Activated naive CD4-positive, alpha-beta T cell treated with anti-CD3 and anti-CD28 coated beads, Interleukin-2, amount 10 ng/mL, durations not matched to agents 7 days and 5 days (primary cell): ENCODE results near the gene PTPN4.

Experiments used
- CTCF ChIA-PET: fragments of 350-600 bp; sonication (Branson Sonifier 250); formaldehyde crosslinking; loops from one replicate; lab custom pipeline; 2021; ENCODE audit warnings: antibody characterized with exemption; lab: Charles Lee
- DNase-seq: peaks from one replicate; pipeline ENCODE4 v3.0.0-alpha.2; 2020
- H3K27ac Mint-ChIP-seq: one replicate; pipeline ENCODE4 v1.8.0; 2021; ENCODE audit warnings: mild to moderate bottlenecking, moderate library complexity, mixed read lengths
- H3K27me3 Mint-ChIP-seq: one replicate; pipeline ENCODE4 v1.8.0; 2021; ENCODE audit warnings: mild to moderate bottlenecking, mixed read lengths
- H3K36me3 Mint-ChIP-seq: one replicate; pipeline ENCODE4 v1.8.0; 2021; ENCODE audit warnings: mixed read lengths
- H3K4me1 Mint-ChIP-seq: one replicate; pipeline ENCODE4 v1.8.0; 2021; ENCODE audit warnings: mixed read lengths
- H3K4me3 Mint-ChIP-seq: one replicate; pipeline ENCODE4 v1.8.0; 2021; ENCODE audit warnings: mild to moderate bottlenecking, moderate library complexity, mixed read lengths
- H3K9me3 Mint-ChIP-seq: one replicate; pipeline ENCODE4 v1.8.0; 2021; ENCODE audit warnings: mixed read lengths

PTPN4 gene

DNA sequence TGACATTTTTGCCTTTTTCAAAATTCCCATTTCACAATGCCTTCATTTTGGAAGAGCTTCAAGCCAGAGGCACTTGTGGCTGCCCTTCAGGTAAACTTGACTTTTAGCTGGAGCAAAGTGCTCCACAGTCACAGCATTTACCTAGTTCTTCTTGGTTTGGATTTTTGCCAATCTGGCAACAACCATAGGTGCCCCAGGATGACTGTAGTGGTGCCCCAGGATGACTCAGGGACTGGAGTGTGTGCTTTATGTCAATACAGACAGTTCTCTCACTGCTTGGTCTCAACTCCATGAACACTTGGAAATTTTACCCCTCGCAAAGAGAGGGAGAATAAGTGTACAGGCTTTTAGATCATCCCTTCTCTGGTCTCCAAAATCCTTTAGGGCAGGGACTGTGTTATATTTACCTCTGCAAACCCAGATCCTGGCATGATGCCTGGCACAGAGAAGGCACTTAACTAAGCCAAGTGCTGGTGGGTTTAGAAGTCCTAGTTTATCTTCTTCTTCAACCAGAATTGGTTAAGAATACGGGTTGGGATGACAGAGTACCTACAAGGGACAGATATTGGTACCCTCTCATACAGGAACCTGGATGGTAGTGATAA lies 15.3 kb upstream of the PTPN4 start:
- Mint-ChIP-seq H3K27ac (no peak overlapping the region), H3K27me3 (peaks cover 21% of the 10 kb centered on the region), H3K4me3 (no peak overlapping the region), H3K9me3 (no peaks in the 10 kb centered on the region), H3K4me1 (no peaks in the 10 kb centered on the region), H3K36me3 (no peaks in the 10 kb centered on the region)
- CTCF ChIA-PET = no interaction called here
- DNase-seq = no peak

DNA sequence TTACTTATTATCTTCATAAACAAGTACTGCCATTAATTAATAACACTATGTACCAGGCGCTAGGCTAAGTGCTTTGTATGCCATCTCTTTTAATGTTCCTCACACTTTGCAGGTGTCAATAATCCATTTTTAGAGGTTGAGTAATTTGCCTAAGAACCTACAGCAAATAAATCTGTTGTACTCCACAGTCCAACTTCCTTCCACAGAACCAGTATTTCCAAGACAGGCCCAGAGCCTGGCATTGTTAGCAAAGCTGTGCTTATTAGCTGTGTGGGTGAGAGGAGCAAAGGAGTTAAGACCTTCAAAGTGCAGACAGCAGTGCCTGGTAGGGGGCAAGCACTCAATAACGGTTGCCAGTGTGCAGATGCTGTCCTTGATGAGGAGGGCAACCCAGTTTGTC lies 14.2 kb upstream of the PTPN4 start:
- CTCF ChIA-PET = no interaction called here
- H3K4me1 Mint-ChIP-seq = no peaks in the 10 kb centered on the region
- DNase-seq = no peak
- H3K27me3 Mint-ChIP-seq = peaks cover 19% of the 10 kb centered on the region
- no peaks in the 10 kb centered on the region for H3K36me3 Mint-ChIP-seq
- H3K4me3 Mint-ChIP-seq = no peak overlapping the region
- no peak overlapping the region for H3K27ac Mint-ChIP-seq
- no peaks in the 10 kb centered on the region for H3K9me3 Mint-ChIP-seq

GRCh38 chr2:119746836-119747686 lies 12.7 kb upstream of the PTPN4 start:
- Mint-ChIP-seq H3K27ac (no peak overlapping the region), H3K27me3 (peaks cover 21% of the 10 kb centered on the region), H3K4me3 (no peak overlapping the region), H3K36me3 (no peaks in the 10 kb centered on the region), H3K4me1 (no peaks in the 10 kb centered on the region), H3K9me3 (no peaks in the 10 kb centered on the region)
- CTCF ChIA-PET = interaction anchor here (1.0 to 1.3 kb wide), 2 partner anchors 44 to 429 kb away, joined by 4 to 6 read pairs; no protein-coding TSS in a partner anchor
- no peak for DNase-seq

GRCh38 chr2:119748135-119748534 lies 11.6 kb upstream of the PTPN4 start:
- DNase-seq = no peak
- H3K9me3 Mint-ChIP-seq = no peaks in the 10 kb centered on the region
- no peak overlapping the region for H3K4me3 Mint-ChIP-seq
- H3K36me3 Mint-ChIP-seq = no peaks in the 10 kb centered on the region
- no peak overlapping the region for H3K27ac Mint-ChIP-seq
- CTCF ChIA-PET = interaction anchor here (1.3 kb wide), 1 partner anchor 45 kb away, joined by 4 read pairs; no protein-coding TSS in a partner anchor
- H3K4me1 Mint-ChIP-seq = no peaks in the 10 kb centered on the region
- H3K27me3 Mint-ChIP-seq = peaks cover 20% of the 10 kb centered on the region

DNA sequence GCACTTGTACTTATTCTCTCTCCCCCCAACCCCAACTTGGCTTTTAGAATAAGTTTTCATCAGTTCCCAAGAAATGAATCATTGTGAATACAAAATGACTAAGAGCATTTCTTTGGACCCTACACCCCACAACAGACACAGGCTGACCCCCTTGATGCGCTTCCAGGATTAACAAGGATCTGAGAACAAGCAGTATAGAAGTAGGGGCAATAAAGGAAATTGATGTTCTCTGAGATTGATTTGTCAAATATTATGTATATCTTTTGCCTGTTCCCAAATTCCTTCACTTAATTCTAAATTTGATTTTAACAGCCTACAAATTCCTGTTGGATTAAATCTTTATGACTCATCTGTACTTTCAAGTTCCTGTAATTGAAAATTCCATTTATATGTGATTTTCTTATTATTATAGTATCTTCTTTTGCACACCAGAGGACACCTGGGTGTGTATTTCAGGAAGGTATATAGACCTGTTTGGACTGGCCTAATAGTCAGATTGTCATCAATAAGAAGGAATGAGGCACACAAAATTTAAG lies 10.2 kb upstream of the PTPN4 start:
- Mint-ChIP-seq H3K36me3 (no peaks in the 10 kb centered on the region), H3K27ac (no peak overlapping the region), H3K27me3 (peaks cover 16% of the 10 kb centered on the region), H3K4me1 (no peaks in the 10 kb centered on the region), H3K9me3 (no peaks in the 10 kb centered on the region), H3K4me3 (no peak overlapping the region)
- CTCF ChIA-PET = interaction anchor here (0.7 to 0.8 kb wide), 2 partner anchors 77 to 85 kb away, joined by 3 to 4 read pairs; no protein-coding TSS in a partner anchor
- no peak for DNase-seq

- DNase-seq = no peak
- no peaks in the 10 kb centered on the region for H3K4me1 Mint-ChIP-seq
- H3K36me3 Mint-ChIP-seq = no peaks in the 10 kb centered on the region
- H3K27me3 Mint-ChIP-seq = peaks cover 11% of the 10 kb centered on the region
- CTCF ChIA-PET = interaction anchor here (0.9 to 1.8 kb wide), 2 partner anchors 49 to 423 kb away, joined by 4 to 5 read pairs; no protein-coding TSS in a partner anchor
- no peaks in the 10 kb centered on the region for H3K9me3 Mint-ChIP-seq
- H3K27ac Mint-ChIP-seq = no peak overlapping the region
- no peak overlapping the region for H3K4me3 Mint-ChIP-seq
Measured at GRCh38 chr2:119751706-119752105, 8.0 kb upstream of the PTPN4 start.

- Mint-ChIP-seq H3K36me3 (no peaks in the 10 kb centered on the region), H3K9me3 (no peaks in the 10 kb centered on the region), H3K27ac (no peak overlapping the region), H3K27me3 (peaks cover 15% of the 10 kb centered on the region), H3K4me3 (no peak overlapping the region), H3K4me1 (no peaks in the 10 kb centered on the region)
- CTCF ChIA-PET = interaction anchor here (0.6 to 7.6 kb wide), 15 partner anchors 8 to 549 kb away, joined by 3 to 58 read pairs (median 3); partner anchors contain the start of gene EPB41L5
- DNase-seq = peak; percentile 51
Measured at GRCh38 chr2:119753041-119753929, 6.4 kb upstream of the PTPN4 start.

GRCh38 chr2:119753930-119754321 lies 5.8 kb upstream of the PTPN4 start:
- CTCF ChIA-PET = interaction anchor here (0.6 to 7.6 kb wide), 7 partner anchors 12 to 422 kb away, joined by 3 to 58 read pairs (median 3); no protein-coding TSS in a partner anchor
- Mint-ChIP-seq H3K27ac (no peak overlapping the region), H3K4me3 (no peak overlapping the region), H3K4me1 (peaks cover 5% of the 10 kb centered on the region), H3K27me3 (peaks cover 15% of the 10 kb centered on the region), H3K36me3 (no peaks in the 10 kb centered on the region), H3K9me3 (no peaks in the 10 kb centered on the region)
- DNase-seq = no peak

DNA sequence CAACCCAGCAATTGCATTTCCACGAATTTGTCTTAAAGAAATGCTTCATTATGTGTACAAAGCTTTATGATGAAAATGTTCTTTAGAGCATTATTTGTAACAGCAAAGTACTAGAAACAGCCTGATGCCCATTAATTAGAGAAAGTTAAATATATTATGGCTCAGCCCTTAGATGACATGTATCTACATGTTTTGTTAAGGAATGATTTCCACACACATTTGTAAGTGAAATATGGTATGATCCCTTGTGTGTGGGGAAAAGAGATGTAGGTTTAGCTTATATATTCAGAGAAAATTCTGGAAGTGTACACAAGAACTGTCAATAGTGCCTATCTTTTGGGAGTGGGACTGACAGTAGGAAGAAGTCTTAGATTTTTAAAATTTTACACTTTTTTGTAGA lies 3.8 kb upstream of the PTPN4 start:
- no peak for DNase-seq
- CTCF ChIA-PET = interaction anchor here (0.7 to 7.6 kb wide), 4 partner anchors 70 to 440 kb away, joined by 3 to 58 read pairs (median 4); no protein-coding TSS in a partner anchor
- H3K4me3 Mint-ChIP-seq = no peak overlapping the region
- H3K4me1 Mint-ChIP-seq = peaks cover 11% of the 10 kb centered on the region
- H3K27ac Mint-ChIP-seq = no peak overlapping the region
- H3K9me3 Mint-ChIP-seq = no peaks in the 10 kb centered on the region
- H3K27me3 Mint-ChIP-seq = peaks cover 15% of the 10 kb centered on the region
- peaks cover under 1% of the 10 kb centered on the region for H3K36me3 Mint-ChIP-seq

- peaks cover 10% of the 10 kb centered on the region for H3K27me3 Mint-ChIP-seq
- peaks cover 17% of the 10 kb centered on the region for H3K4me1 Mint-ChIP-seq
- no peaks in the 10 kb centered on the region for H3K9me3 Mint-ChIP-seq
- DNase-seq = no peak
- H3K36me3 Mint-ChIP-seq = peaks cover 2% of the 10 kb centered on the region
- H3K27ac Mint-ChIP-seq = no peak overlapping the region
- no peak overlapping the region for H3K4me3 Mint-ChIP-seq
- CTCF ChIA-PET = interaction anchor here (1.2 to 7.6 kb wide), 2 partner anchors 173 to 419 kb away, joined by 3 to 58 read pairs; no protein-coding TSS in a partner anchor
Measured at GRCh38 chr2:119756837-119757236, 2.9 kb upstream of the PTPN4 start.

DNA sequence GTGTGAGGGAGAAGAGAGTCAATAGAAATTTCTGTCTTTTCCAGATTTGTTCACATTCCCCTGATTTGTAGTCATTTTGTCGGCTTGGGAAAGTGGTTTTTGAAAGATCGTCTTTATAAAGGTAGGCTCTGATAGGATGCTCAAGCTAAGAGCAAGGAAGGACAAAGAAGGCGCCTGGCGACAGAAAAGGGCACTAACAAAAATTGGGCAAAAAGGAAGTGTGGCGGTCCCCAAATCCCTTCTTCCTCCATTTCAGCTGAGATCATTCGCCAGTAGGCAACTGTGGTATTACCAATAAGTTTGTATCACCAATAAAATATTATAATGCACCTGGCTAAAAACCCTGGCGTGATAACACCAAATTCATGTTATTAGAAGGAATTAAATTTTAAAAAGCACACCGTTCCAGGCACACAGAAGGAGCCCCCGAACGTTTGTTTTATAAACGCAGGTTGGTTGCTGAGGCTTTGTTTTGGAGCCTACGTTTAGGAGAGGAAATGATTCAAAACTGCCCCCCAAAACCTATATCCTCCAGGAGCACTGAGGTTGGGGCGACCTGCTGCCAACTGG lies 756 bp upstream of the PTPN4 start:
- H3K27me3 Mint-ChIP-seq = peaks cover 8% of the 10 kb centered on the region
- H3K27ac Mint-ChIP-seq = peak overlapping the region; percentile 96
- H3K36me3 Mint-ChIP-seq = peaks cover 2% of the 10 kb centered on the region
- H3K4me1 Mint-ChIP-seq = peaks cover 35% of the 10 kb centered on the region
- no peak for DNase-seq
- H3K4me3 Mint-ChIP-seq = peak overlapping the region; percentile 89
- CTCF ChIA-PET = interaction anchor here (7.6 kb wide), 1 partner anchor 417 kb away, joined by 58 read pairs; no protein-coding TSS in a partner anchor
- H3K9me3 Mint-ChIP-seq = no peaks in the 10 kb centered on the region

- Mint-ChIP-seq H3K9me3 (no peaks in the 10 kb centered on the region), H3K4me3 (peak overlapping the region; percentile 72), H3K4me1 (peaks cover 42% of the 10 kb centered on the region), H3K27ac (peak overlapping the region; percentile 87), H3K27me3 (peaks cover 8% of the 10 kb centered on the region), H3K36me3 (peaks cover 4% of the 10 kb centered on the region)
- CTCF ChIA-PET = interaction anchor here (0.8 to 7.6 kb wide), 3 partner anchors 63 to 415 kb away, joined by 6 to 58 read pairs (median 7); no protein-coding TSS in a partner anchor
- no peak for DNase-seq
Measured at GRCh38 chr2:119760237-119760955, 674 bp downstream of the PTPN4 start.
